GM18511 (cell line): ENCODE results near the gene PDZD2.
A peak's percentile ranks its signal among the peaks of the same experiment; 100 is the strongest.
"Not testable (repeated sequence)": the region's sequence is repeated elsewhere in the genome, so short reads cannot be mapped to it uniquely, and the experiment has no call there.

Experiments used
- ATAC-seq: cut with Tn5 transposase; IDR thresholded peaks from one replicate; pipeline ENCODE4 v1.9.1; 2021; ENCODE audit warnings: mild to moderate bottlenecking, moderate library complexity; ENCODE audit not compliant: unreplicated experiment

PDZD2 gene

DNA sequence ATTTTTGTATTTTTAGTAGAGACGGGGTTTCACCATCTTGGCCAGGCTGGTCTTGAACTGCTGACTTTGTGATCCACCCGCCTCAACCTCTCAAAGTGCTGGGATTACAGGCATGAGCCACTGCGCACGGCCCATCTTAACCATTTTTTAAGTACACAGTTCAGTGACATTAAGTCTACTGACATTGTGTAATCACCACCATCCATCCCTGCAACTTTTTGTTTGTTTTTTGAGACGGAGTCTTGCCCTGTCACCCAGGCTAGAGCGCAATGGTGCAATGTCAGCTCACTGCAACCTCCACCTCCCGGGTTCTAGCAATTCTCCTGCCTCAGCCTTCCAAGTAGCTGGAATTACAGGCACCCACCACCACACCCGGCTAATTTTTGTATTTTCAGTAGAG lies 480.0 kb downstream of the PDZD2 start:
- not testable (repeated sequence) for ATAC-seq

DNA sequence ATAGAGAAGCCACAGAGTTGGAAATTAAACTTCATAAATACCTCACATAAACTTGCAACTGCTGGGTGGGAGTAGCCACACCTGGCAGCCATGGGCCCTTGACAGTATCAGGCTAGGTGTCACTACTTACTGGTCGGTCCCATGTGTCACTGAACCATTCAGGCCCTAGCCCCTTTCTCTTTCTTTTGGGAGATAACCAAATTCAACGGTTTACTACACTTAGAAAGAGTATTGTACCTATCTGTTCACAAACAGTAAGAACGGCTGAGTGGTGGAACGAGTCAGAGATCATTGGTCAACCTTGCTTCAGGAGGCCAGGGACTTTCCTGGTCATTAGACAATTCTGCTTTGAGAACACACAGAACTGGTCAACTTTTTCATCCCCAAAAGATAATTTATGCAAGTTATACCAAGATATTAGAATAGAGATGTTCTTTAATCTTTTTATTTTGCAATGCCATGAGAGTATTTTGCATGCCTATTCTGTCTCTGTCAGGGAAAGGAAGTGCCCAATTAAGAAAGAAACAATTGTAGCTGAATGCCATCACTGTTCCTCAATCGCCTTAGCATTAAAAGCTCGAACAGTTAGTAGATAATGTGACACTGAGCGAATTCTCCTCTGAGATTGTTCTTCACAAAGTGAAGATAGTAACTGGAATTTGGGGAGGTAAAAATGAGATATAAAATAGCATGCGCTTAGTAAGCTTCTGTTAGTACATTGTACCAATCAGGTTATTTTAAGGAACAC lies 484.3 kb downstream of the PDZD2 start:
- ATAC-seq = peak; percentile 70

DNA sequence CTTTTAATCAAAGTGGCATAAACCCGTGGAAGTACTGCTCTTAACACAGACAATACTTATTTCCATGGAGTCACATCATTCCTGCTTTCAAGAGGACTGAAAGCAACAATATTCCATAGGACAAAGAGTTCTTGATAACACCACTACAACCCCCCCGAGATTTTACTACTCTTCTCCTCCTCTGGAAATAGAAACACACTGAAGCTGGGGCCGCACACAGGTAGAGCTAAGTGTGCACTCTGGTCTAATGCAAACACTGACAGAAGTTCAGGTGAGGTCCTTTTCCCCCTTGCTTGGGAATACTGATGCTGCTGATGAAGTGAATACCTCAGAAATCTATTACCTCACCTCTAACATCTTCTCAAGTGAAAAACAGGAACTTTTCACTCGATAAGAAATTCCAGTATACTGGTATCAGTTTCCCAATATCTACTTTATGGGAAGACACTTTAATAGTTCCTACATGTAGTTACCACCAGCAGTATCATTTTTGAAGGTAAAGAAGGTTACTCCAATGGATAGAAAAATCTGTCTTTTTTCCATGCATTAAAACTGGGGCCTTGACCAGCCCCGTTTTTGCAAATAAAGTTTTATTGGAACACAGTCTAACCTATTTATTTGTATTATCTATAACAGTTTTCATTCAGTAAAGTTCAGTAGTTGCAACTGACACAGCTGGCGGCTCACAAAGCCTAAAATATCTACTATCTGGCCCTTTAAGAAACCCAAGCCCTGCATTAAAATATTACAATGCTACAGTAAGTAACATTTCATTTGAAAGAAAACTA lies 485.2 kb downstream of the PDZD2 start:
- no peak for ATAC-seq

DNA sequence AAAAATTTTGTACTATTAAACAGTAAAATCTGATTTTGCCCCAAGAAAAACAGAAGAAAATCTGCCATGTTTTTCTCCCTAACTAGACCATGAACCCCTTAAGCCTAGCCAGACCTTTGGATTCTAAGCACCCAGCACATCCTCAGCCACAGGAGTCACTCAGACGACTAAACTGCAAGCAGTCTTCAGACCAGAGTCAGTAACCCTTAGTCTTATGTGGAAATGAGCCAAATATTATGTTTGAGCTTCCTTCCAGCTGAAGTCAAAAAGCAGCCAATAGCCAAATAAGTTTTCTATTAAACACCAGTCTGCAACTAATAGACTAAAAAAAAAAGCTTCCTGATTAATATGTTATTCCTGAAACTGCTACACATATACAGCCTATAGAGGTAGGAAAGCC lies 487.8 kb downstream of the PDZD2 start:
- ATAC-seq = no peak

DNA sequence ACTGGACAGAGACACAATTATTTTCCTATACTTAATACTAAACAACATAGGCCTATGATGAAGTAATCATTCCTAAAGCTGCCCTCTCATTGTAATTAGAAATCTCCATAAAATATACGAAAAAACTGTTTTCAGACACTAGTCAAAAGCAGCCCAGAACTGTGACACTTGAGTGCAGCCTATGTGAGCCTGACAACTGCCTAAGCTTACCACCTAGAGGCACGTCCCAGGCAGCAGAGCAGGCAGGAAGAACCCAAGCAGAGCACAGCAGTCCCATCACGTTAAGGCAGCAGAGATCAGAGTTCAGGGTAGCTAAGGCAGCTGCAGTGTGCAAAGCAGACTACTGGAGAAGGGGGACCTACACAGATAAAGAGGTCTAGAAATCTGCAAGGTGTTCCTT lies 488.8 kb downstream of the PDZD2 start:
- ATAC-seq = no peak

DNA sequence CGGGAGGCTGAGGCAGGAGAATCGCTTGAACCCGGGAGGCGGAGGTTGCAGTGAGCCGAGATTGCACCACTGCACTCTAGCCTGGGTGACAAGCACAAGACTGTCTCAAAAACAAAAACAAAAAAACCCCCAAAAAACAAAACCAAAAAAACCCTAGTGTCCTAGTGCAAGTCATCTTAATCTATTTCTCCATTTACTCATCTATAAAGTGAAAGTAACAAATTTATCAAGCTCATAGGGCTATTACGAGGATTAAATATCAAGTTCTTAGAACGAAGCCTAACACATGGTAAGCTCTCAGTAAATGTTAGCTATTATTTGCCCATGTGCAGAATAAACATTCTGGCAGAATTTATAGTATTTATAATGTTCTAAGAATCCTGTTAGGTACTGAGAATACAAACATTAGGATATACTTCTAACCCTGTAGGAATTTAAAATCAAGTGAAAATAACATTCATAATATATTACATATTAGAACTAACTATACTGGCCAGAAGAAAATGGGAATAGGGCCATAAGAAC lies 490.2 kb downstream of the PDZD2 start:
- ATAC-seq = no peak

DNA sequence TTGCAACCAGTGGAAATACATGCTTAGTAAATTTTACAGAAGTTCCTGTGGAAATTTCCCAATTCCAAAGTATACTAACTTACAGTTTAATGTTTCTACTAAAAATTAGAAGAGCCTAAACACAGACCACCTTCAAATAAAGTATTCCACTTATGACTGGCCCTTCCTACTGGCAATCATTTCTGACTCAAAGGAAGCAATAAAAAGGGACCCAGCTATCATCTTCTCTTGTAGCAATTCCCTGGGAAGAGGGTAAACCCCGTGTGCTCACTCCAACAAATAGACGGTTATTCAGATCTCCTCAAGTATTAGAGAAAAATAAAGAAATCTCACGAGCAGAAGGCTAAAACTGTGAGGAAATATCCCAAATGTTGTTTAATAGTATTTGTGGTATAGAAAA lies 491.9 kb downstream of the PDZD2 start:
- ATAC-seq = no peak

DNA sequence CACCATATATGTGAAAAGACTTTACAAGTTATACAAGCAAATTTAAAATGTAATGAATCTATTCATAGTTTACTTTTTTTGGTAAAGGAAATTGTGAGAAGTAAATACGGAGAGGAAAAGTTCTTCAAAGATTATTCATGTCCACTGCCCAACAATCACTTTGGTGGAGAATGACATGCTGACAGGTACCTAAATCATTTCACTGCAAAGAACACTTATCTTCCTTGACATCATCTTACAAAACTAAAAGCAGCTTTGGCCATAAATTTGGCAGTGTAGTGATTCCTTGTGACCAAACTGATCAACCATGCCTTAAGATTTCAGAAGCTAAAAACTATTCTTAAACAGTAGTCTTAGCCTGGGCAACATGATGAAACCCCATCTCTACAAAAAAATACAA lies 492.7 kb downstream of the PDZD2 start:
- ATAC-seq = no peak

DNA sequence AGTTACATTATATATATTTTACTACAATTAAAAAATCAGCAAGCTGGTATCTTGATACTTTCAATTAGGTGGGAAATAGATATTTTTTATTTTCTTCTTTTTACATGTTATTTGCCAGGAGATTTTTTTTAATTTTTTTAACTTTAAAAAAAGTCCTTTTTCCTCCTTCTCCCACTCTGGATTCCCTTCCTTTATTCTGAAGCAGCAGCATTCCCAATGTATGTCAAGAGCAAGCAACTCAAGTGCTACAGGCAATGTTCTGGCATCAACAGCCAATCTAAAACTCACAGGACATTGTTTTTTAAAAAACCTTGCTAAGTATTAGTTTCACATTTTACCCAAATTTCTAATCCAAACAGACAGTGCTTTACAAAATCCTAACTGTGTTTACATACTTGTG lies 493.8 kb downstream of the PDZD2 start:
- no peak for ATAC-seq

DNA sequence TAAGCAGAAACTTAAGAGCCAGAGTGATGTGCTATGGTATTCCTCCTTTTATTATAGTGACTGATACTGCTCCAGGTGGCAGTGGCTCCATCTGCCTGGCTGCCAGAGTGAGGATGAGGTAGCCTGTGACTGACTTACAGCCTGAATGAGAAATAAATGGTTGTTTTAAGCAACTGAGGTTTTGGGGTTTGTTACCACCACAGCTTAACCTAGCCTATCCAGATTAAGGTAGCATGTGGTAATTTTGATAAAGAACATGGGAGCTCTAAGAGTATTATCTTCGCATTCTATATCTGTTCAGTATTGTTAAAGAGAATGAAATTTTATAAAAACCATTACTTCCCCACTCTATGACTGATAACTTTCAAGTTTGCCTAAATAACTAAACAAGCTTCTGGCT lies 496.2 kb downstream of the PDZD2 start:
- no peak for ATAC-seq

DNA sequence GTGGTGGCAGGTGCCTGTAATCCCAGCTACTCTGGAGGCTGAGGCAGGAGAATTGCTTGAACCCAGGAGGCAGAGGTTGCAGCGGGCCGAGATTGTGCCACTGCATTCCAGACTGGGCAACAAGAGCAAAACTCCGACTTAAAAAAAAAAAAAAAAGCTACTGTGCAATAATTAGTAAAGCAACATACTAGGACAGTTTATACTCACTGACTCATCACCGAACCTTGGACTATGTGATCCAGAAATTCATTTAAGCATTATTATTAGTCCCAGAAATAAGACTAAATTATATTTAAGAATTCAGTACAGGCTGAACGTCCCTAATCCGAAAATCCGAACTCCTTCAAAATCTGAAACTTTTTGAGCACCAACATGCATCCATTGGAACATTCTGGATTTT lies 497.4 kb downstream of the PDZD2 start:
- no peak for ATAC-seq

DNA sequence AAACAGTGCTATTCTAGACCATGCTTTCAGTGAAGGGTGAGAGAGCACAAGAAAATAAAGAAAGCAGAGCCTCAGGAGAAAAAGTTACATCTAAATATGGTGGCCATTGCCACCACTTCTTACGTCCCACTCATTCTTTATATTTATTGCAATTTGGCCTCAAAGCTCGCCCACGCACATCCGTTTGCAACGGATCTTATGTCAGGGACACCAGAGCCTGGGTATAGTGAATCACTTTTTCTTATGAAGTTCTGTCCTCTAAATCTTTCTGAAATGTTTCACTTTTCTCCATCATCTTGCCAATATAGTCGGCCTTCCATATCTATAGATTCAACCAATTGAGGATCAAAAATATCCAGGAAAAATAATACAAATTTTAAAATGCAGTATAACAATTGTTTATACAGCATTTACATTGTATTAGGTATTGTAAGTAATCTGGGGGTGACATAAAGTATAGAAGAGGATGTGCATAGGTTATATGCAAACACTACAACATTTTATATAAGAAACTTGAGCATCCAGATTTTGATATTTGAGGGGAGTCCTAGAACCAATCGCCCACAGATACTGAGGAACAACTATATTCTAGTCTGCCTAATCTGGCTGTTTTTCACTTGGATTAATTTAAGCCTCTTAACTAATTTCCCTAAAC lies 500.0 kb downstream of the PDZD2 start:
- no peak for ATAC-seq

DNA sequence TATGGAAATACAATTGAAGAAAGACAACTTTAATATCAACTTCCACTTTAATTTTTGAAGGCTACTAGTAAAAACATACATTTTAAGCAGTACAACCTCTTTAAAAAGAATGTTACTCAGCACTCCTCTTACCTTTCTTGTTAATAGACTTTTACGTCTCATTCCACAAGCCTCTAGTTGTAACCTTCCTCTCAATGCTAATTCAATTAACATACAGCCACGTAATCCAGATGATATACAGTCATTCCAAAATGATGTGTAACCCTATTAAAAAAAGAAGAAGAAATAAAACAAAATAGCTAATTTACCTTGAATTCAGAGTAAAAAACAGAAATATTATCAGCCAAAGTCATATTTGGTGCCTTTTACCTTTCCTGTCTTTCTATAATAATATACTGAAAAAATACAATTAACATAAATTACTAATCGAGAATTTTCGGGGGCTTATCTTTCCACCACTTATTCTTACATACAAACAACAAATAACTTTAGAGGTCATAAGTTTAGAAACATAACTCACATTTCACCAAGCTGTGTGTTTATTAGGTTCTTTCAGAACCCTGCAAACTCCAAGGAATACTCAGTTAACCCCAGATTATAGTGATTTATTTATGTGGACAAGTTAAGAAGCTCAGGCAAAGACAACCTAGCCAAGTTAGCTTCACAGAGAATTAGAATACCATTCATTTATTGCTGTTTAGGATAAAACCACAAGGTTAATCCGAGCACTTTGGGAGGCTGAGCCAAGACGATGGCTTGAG lies 504.9 kb downstream of the PDZD2 start:
- ATAC-seq = no peak

DNA sequence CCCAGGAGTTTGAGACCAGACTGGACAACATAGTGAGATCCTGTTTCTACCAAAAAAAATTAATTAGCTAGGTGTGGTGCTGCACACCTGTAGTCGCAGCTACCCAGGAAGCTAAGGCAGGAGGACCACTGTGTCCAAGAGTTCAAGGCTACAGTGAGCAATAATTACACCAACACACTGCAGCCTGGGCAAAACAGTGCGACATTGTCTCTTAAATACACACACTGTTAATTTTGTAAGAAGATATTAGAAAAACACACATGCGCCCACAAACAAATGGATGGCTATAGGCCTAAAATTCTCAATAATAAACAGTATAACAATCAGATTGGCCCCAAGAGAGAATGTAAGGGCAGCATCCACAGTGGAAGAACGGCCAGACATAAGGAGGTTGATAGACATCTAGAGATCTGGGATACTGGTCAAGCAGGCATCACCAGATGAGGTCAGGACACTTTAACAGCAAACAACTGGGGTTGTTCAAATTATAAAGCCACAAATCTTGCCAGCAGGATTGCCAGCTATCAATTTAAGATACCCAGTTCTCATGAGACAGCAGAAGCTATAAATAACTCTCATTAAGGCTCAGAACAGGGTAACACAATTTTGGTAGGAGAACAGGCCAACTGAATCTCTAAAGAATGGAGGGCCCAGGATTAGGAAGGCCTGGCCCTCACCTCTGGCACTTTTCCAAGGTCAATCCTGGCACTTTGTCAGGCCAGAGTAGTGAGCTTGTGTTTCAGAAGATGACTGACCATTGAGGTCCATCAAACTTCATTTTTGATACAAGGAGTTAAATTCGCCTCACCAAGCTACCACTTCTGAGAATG lies 505.7 kb downstream of the PDZD2 start:
- ATAC-seq = no peak

DNA sequence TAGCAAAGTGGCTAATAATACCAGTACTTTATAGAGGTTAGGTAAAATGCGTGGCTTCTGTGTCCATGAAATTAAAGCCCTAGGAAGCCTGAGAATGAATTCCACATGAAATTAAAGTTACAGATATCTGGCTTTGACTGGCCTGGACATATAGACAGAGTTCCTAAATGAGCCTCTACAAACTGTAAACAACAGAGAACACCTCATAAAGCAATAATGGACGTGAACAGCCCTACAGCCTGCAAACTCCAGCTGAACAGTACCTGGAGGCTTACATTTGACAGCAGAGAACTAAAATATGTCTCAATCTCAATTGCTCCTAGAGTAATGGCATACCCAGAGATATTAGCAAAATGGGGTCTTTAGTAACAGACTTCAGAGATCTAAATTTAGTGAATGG lies 506.4 kb downstream of the PDZD2 start:
- ATAC-seq = no peak

DNA sequence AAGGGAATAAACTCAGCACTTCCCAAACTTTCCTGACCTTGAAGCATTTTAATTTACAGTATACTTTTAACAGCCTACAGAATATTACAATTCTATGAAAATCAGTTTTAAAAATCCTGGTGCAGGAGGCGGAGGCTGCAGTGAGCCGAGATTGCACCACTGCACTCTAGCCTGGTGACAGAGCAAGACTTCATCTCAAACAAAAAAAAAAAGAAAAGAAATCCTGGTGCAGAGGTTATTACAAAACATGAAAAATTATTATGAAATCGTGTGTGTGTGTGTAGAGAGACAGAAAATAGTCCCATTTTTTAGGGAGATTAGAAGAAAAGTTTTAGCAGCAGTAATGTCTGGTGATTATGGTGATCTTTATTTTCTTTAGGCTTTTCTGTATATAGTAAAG lies 508.3 kb downstream of the PDZD2 start:
- ATAC-seq = no peak

DNA sequence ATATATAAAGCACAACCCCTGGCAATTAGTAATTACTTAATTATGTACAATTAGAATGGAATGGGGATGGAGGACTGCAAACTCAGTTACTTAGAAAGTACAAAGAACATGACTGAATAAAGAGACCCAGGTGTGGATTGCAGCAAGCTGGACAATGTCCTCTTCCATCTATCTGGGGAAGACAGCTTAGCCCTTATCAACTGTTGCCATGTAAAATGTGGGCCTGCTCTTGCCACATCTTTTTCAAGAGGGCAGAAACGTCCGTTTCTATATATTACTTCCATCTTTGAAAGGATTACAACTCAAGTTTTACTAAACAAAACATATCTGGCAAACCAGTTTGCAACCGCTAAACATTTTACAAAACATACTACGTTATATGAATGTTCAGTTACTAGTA lies 509.0 kb downstream of the PDZD2 start:
- ATAC-seq = no peak

DNA sequence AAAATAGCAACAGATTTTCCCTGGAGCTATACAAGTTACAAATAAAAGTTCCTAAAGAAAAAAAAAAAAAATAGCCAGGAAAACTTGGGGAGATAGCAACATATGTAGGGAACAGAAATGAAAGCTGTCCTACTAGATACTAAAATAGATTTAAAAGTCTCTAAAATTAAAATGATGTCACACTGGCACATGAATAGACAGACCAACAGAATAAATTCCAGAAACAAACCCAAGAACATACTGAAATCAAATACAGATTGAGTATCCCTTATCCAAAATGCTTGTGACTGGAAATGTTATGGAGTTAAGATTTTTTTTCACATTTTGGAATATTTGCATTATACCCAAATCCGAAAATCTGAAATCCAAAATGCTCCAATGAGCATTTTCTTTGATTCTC lies 511.4 kb downstream of the PDZD2 start:
- ATAC-seq = no peak

DNA sequence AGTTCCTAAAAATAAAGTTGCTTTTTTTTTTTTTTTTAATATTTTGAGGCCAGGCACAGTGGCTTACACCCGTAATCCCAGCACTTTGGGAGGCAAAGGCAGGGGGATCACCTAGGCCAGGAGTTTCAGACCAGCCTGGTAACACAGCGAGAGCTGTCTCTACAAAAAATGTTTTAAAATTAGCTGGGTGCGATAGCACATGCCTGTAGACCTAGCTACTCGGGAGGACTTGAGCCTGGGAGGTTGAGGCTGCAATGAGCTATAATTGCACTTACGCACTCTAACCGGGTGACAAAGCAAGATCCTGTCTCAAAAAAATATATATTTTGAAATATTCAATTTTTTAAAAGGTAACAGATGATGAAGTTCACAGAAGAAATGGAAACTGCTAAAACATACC lies 512.3 kb downstream of the PDZD2 start:
- no peak for ATAC-seq

DNA sequence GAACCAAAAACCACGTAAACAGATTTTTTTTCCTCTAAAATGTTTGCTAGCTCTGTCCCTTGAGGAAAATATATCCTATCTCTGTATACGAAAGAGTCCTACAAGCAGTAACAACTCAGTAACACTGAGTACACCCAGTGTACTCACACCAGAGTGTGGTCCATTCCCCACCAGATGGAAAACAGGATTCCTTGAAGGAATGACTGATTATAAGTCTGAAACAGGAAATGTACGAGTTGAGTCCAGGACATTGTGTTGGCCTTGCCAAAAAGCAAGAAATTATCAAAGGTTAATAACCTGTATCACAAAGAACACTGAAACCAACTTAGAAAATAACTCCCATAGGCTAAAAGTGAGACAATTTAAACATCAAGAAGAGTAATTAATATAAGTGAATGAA lies 514.8 kb downstream of the PDZD2 start:
- ATAC-seq = no peak
